Stimulated activated CD8-positive, alpha-beta memory T cell treated with anti-CD3 and anti-CD28 coated beads, Interleukin-2, amount 100 ng/mL, for 1 hour (primary cell): ENCODE measurements around the gene BABAM2.
"Not testable (repeated sequence)": the region's sequence is repeated elsewhere in the genome, so short reads cannot be mapped to it uniquely, and the experiment has no call there.

Source experiments
- DNase-seq, 2 donors: peaks; one replicate each; pipeline ENCODE4 v3.0.0-alpha.2; 2020; ENCODE audit warnings: low read depth in 2 of 2

The BABAM2 gene

DNA sequence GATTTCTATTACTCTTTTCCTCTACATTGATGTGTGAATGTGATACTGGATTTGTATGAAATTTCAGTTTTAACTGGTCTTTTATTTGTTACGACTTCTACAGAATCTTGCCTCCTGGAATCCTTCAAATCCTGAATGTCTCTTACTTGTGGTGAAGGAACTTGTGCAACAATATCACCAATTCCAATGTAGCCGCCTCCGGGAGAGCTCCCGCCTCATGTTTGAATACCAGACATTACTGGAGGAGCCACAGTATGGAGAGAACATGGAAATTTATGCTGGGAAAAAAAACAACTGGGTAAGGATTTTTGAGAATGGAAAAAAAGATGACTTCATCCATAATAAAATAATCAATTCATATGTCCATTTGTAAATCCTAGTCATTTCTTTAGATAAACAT lies 134.6 kb downstream of the BABAM2 start:
- no peak for DNase-seq

DNA sequence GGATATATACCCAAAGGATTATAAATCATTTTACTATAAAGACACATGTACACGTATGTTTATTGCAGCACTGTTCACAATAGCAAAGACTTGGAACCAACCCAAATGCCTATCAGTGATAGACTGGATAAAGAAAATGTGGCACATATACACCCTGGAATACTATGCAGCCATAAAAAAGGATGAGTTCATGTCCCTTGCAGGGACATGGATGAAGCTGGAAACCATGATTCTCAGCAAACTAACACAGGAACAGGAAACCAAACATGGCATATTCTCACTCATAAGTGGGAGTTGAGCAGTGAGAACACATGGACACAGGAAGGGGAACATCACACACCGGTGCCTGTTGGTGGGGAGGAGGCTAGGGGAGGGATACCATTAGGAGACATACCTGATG lies 135.7 kb downstream of the BABAM2 start:
- DNase-seq, result not testable (repeated sequence)

DNA sequence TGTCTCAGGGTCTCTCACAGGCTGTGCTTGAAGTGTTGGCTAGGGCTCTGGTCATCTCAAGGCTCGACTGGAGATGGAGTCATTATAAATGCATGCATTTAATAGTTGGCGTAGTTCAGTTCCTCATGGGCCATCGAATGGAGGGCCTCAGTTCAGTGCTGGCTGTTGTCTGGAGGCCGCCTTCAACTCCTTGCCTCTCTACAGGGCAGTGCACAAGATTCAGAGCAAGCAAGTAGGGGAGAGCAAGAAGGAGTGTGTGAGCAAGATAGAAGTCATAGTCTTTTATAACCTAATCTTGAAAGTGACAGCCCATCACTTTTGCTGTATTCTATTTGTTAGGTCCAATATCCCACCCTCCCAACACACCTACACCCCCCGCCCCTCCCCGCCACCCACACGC lies 137.5 kb downstream of the BABAM2 start:
- no peak for DNase-seq

DNA sequence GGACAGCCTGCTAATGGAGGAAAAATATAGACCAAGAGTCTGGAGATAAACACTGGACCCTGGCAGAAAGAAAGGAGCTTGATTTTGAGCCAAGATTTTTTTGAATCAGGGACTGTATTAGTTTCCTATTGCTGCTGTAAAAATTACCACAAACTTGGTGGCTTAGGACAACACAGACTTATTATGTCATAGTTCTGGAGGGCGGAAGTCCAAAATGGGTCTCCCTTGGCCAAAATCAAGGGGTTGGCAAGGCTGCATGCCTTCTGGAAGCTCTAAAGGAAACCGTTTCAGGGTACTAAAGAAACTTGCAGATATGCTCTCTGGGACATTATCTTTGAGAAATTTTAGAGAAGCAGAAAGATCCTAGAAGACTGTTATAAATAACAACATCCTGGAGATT lies 140.1 kb downstream of the BABAM2 start:
- DNase-seq, result no peak

GRCh38 chr2:28032816-28033215 lies 142.3 kb downstream of the BABAM2 start:
- DNase-seq, result no peak

DNA sequence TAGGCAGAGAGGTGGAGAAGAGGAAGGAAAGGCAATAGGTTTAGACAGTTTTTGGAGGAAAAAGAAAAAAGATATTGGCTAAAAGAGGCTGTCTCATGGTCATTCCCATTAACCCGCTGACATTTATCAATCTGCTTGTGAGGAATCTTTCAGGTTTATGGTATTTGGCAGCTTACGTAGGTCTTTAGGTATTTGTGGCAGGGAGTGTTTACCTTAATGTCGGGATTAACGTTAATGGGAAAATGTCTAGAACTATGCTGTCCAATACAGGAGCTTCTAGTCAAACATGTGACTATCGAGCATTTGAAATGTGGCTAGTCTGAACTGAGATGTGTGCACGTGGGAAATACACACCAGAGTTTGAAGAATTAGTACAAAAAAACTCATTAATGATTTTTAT lies 144.2 kb downstream of the BABAM2 start:
- DNase-seq, result no peak

- no peak for DNase-seq
Observed at GRCh38 chr2:28035163-28035690, 144.7 kb downstream of the BABAM2 start.

GRCh38 chr2:28035816-28036215 lies 145.3 kb downstream of the BABAM2 start:
- no peak for DNase-seq

DNA sequence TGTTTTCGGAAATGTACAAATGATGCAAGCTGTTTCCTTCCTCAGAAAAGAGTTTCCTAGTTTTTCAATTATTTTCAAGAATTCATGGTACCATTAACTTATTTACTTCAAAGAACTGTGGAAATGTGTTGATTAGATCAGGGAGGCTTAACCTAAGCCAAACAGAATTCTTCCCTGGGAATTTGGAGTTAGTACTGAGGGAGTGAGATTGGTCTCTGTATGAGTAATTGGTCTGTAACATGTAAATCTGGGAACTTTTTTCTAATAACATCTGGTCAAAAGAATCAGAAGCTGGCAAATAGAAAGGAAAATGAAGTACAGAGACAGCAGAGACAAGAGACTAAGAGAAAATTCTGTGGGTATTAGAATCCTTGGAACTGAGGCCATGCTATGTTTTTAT lies 145.8 kb downstream of the BABAM2 start:
- DNase-seq, result no peak

- DNase-seq, result no peak
Observed at GRCh38 chr2:28038722-28039121, 148.2 kb downstream of the BABAM2 start.

- no peak for DNase-seq
Observed at GRCh38 chr2:28045676-28046351, 155.3 kb downstream of the BABAM2 start.

DNA sequence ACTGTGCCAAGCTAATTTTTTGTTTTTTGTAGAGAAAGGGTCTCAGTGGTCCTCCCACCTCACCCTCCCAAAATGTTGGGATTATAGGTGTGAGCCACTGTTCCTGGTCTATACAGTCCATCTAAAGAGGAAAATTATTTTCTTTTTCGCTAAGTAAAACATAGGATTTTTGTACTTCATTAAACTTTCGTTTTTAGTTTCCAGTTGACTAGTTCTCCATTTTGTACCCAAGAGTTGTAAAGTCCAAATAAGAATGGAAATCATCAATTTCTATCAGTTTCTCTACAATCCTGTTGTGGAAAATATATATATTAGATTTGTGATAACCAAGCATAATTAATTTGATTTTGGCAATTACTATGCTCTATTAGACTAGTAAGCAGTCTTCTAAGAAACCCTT lies 156.4 kb downstream of the BABAM2 start:
- DNase-seq, result no peak

DNA sequence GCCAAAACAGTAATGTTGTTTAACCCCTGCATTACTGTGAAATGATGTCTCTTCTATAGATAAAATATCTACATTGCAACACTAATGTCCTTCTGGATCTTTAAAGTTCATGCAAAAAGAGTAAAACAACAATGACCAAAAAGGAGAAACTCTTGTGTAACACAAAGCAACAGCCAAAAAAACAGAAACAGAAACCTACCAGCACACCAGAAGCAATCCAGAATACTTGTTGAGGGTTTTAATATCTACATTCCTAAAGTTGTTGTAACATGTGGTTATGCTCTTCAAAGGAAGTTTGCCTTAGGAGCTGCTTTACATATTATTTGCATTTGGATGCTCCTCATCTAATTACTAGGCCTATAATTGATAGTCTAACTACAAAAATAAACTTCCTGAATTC lies 157.2 kb downstream of the BABAM2 start:
- no peak for DNase-seq

GRCh38 chr2:28048341-28048740 lies 157.8 kb downstream of the BABAM2 start:
- DNase-seq, result no peak

- DNase-seq, result no peak
Observed at GRCh38 chr2:28049416-28049815, 158.9 kb downstream of the BABAM2 start.

DNA sequence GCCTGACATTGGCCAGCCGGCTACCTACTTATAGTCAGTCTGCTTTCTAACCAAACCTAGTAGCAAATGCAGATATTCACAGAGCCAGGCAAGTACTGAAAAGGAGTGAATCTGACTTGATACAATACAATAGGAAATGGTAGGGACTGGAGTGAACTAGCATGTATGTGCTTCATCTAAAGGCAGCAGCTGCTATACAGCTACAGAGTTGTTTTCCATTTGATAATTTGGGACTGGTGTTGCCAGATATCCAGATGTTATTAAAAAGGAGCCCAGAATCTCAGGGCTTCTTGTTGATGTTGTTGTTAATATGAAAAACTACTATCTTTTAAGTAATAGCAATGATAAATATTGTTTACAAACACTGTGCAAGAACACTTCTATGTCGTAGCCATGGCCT lies 159.4 kb downstream of the BABAM2 start:
- DNase-seq, result no peak

GRCh38 chr2:28052691-28053090 lies 162.2 kb downstream of the BABAM2 start:
- no peak for DNase-seq

DNA sequence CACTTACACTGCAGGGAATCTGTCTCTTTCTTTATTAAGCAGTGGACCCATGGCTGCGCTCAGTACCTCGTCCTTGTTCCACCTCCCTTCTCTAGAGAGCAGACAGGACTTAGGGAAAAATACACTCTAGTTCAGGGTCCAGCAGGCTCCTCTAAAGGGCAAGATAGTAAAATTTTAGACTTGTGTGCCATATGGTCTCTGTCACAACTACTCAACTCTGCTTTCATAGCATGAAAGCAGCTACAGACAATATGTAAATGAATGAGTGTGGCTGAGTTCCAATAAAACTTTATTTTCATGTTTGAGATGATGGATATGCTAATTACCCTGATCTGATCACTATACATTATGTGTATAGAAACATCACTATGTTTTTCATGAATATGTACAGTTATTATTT lies 163.1 kb downstream of the BABAM2 start:
- no peak for DNase-seq

GRCh38 chr2:28054916-28055315 lies 164.4 kb downstream of the BABAM2 start:
- DNase-seq, result no peak

- DNase-seq, result no peak
Observed at GRCh38 chr2:28055325-28055970, 164.9 kb downstream of the BABAM2 start.

GRCh38 chr2:28058791-28059190 lies 168.3 kb downstream of the BABAM2 start:
- DNase-seq, result no peak

GRCh38 chr2:28062867-28063266 lies 172.3 kb downstream of the BABAM2 start:
- no peak for DNase-seq

- no peak for DNase-seq
Observed at GRCh38 chr2:28063492-28063962, 173.0 kb downstream of the BABAM2 start.
